ENCODE results near the gene IL1RAPL2.

IL1RAPL2 gene

DNA sequence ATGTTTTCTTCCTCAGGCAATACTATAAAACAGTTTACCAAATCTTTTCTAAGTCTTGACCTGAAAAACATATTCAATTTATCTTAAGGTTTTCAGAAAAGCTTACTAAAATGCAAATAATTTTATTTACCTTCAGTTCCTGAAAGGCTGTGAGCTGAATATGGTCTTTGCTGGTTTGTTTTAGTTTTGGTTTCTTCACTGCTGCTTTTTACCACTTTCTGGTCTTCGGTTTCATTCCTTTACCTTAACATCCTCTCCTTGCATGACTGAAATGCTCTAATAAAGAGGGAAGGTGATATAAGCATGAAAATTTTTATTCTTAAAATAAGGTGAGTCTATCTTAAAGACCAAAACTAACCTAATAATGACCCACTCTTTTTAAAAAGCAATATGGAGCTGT is 1159.2 kb downstream of the IL1RAPL2 start:
- Histone ChIP-seq H3K9me3 (ENCODE audit: control insufficient read depth, insufficient read depth, low read length) (no peaks in the 10 kb centered on the region), H3K9ac (ENCODE audit: low read depth, low read length) (no peak overlapping the region), H3K4me1 (ENCODE audit: insufficient read depth, low read length) (no peaks in the 10 kb centered on the region), H3K36me3 (ENCODE audit: insufficient read depth, low read length) (no peaks in the 10 kb centered on the region)

DNA sequence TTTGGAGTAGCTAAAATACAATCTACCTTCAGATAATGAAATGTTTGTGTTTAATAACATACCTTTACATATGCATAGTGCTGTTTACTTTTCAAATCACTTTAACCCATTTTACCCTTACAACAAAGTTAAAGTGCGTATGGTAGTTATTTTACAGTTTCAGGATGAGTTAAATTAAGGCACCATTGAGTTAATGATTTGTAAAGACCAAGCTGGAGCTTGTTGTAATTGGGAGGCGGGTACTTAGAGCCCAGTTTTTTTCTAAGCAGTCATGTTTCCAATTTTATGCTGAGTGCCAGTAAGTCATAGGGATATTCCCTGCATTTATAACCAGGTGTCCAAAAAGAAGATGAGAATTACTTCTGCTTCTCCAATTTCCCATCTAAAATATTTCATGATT is 1172.2 kb downstream of the IL1RAPL2 start:
- Histone ChIP-seq H3K9ac (ENCODE audit: low read depth, low read length) (no peak overlapping the region), H3K4me1 (ENCODE audit: insufficient read depth, low read length) (no peaks in the 10 kb centered on the region), H3K36me3 (ENCODE audit: insufficient read depth, low read length) (no peaks in the 10 kb centered on the region), H3K9me3 (ENCODE audit: control insufficient read depth, insufficient read depth, low read length) (no peaks in the 10 kb centered on the region)

DNA sequence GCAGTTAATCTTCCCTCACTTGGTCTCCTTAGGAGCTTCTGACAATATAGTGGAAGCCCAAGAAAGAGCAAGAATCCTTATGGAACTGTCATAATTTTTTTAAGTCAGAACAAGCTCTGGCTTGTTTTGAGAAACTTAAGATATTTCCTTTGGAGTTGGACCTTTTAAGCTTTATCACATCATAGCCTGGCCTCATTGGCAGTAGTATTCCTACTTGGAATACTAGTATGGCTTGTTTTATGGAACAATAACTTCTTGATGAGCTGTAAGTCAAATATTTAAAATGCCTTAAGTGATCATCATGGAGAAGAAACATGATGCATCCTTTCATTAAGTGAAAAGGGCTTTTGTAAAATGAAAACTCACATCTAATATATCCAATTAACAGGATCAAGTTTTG is 1178.3 kb downstream of the IL1RAPL2 start:
- Histone ChIP-seq H3K36me3 (ENCODE audit: insufficient read depth, low read length) (no peaks in the 10 kb centered on the region), H3K9me3 (ENCODE audit: control insufficient read depth, insufficient read depth, low read length) (no peaks in the 10 kb centered on the region), H3K4me1 (ENCODE audit: insufficient read depth, low read length) (peaks cover 9% of the 10 kb centered on the region; the same call in 1 of the 2 replicates), H3K9ac (ENCODE audit: low read depth, low read length) (no peak overlapping the region)

DNA sequence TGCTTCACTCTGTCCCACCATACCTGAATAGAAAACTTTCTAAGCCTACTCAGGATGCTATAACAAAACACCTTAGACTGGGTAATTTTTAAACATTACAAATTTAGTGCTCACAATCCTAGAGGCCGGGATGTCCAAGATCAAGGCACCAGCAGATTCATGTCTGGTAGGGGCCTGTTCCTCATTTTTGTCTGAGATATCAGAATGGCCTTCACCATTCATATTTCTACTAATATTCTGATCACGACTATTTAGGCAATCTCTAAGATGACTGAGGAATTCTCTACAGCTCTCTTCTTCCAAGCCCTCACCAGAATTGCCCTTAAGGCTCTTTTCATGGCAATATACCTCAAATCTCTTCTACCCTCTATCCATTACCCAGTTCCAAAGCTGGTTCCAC is 1178.9 kb downstream of the IL1RAPL2 start:
- Histone ChIP-seq H3K4me1 (ENCODE audit: insufficient read depth, low read length) (peaks cover 9% of the 10 kb centered on the region; the same call in 1 of the 2 replicates), H3K9me3 (ENCODE audit: control insufficient read depth, insufficient read depth, low read length) (no peaks in the 10 kb centered on the region), H3K9ac (ENCODE audit: low read depth, low read length) (no peak overlapping the region), H3K36me3 (ENCODE audit: insufficient read depth, low read length) (no peaks in the 10 kb centered on the region)

DNA sequence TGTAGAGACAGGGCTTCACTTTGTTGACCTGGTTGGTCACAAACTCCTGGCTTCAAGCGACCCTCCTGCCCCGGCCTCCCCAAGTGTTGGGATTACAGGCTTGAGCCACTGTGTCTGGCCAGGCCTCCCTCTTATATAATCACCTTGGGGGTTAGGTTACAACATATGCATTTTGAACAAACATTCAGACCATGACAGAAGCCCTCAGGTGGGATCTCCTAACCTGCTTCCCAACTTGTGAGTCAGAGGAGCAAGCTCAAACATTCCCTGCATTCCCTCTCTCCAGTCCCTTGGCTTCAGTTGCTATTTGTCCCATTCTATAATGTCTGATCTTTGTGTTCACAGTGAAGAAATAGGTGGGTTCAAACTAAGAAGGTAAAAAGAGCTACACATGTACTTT is 1179.9 kb downstream of the IL1RAPL2 start:
- Histone ChIP-seq H3K4me1 (ENCODE audit: insufficient read depth, low read length) (peaks cover 9% of the 10 kb centered on the region; the same call in 1 of the 2 replicates), H3K36me3 (ENCODE audit: insufficient read depth, low read length) (no peaks in the 10 kb centered on the region), H3K9ac (ENCODE audit: low read depth, low read length) (no peak overlapping the region), H3K9me3 (ENCODE audit: control insufficient read depth, insufficient read depth, low read length) (no peaks in the 10 kb centered on the region)

DNA sequence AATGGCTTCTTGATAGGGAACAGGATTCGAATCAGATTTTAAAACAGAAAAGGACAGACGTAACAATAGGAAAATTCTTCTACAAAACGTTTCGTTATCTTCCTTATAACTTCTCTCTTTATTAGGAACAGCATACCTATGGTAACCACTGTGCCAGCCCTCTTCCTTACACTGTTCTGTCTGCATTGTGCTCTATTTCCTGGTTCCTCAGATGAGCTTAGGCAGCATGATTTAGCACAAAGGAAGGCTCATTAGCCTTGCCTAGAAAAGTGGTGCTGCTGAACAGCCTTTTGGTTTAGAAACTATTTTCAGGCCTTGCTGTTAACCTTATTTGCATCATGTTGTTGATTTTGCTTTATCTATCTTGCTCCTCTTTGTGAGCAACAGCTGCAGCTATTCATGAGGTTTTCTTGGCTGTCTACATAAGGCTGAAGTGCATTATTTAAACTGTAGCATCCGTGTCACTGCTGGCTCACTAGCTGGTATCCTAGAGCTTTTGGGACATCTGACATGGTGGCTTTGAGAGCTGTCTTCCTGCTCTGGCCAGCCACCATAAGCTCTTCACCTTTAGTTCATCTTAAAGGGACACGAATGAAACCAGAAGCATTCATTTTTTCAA is 1186.4 kb downstream of the IL1RAPL2 start:
- no peak overlapping the region for H3K9ac ChIP-seq (ENCODE audit: low read depth, low read length)

DNA sequence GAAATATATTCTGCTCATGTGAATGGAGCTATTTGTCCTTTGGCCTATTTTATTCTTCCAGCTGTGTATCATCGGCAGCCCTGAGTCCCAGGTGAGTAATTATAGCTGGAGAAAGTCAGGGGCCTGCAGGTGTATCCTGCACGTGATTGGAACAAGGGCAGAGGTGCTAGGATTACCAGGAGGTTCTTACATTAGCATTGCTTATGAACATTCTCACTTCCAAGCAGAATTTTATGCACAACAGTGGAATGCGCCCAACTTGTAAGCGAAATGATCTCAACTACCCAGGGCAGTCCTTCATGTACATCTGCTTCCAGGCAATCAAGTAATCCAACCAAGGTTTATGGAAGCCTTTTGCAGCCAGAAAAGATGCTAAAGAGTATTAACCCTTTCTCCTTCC is 1187.4 kb downstream of the IL1RAPL2 start:
- H3K36me3 ChIP-seq (ENCODE audit: insufficient read depth, low read length), result no peaks in the 10 kb centered on the region
- no peak overlapping the region for H3K9ac ChIP-seq (ENCODE audit: low read depth, low read length)
- H3K9me3 ChIP-seq (ENCODE audit: control insufficient read depth, insufficient read depth, low read length), result no peaks in the 10 kb centered on the region
- peaks cover 8% of the 10 kb centered on the region for H3K4me1 ChIP-seq (ENCODE audit: insufficient read depth, low read length)

More for the DNA sequence above, 1186.4 kb downstream of the IL1RAPL2 start:
- H3K4me1 ChIP-seq (ENCODE audit: insufficient read depth, low read length), result peaks cover 8% of the 10 kb centered on the region
- H3K9me3 ChIP-seq (ENCODE audit: control insufficient read depth, insufficient read depth, low read length), result no peaks in the 10 kb centered on the region
- no peaks in the 10 kb centered on the region for H3K36me3 ChIP-seq (ENCODE audit: insufficient read depth, low read length)

DNA sequence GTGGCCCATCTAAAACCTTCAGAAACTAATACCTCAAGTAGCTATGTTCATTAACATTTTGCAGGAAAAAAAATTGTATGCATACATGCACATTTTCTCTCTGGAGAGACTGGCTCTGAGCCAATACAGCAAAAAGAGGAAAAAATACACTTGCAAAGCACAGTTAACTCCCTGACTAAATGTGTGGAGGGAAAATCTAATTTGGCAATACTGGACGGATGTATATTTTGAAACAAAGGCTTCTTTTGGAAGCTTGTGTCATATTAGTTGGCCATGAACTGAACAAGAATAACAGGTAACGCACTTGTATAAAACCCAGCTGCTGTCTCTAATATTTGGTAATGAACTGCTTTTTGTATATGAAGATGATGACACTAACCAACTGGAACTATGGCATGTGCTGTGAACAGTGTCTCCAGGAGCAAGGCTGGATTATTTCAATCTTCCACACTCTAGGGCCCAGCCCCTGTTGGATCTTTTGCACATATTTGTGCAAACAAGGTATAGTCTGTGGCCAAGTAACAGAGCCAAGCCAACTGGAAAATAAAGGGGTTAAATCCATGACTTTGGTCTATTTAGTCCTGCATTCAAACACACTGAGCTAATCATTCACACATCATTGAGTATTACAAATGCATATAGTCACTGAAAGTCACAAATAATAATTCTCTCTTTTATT is 1188.4 kb downstream of the IL1RAPL2 start:
- Histone ChIP-seq H3K36me3 (ENCODE audit: insufficient read depth, low read length) (no peaks in the 10 kb centered on the region), H3K9me3 (ENCODE audit: control insufficient read depth, insufficient read depth, low read length) (no peaks in the 10 kb centered on the region), H3K4me1 (ENCODE audit: insufficient read depth, low read length) (peaks cover 8% of the 10 kb centered on the region), H3K9ac (ENCODE audit: low read depth, low read length) (no peak overlapping the region)

DNA sequence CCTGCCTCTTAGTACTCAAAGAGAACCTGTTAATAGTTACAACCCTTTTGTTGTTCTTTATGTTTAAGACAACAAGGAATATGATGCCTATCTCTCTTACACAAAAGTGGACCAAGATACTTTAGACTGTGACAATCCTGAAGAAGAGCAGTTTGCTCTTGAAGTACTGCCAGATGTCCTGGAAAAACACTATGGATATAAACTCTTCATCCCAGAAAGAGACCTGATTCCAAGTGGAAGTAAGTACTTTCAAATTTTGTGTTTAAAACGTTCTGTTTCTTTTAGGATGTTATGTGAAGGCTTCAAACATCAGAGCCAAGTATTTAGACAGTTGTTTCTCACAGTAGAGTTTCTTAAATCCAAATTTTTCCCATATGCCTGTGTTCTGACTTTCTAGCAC is 1189.1 kb downstream of the IL1RAPL2 start:
- no peak overlapping the region for H3K9ac ChIP-seq (ENCODE audit: low read depth, low read length)
- H3K36me3 ChIP-seq (ENCODE audit: insufficient read depth, low read length), result no peaks in the 10 kb centered on the region
- H3K9me3 ChIP-seq (ENCODE audit: control insufficient read depth, insufficient read depth, low read length), result no peaks in the 10 kb centered on the region
- peaks cover 8% of the 10 kb centered on the region for H3K4me1 ChIP-seq (ENCODE audit: insufficient read depth, low read length)

DNA sequence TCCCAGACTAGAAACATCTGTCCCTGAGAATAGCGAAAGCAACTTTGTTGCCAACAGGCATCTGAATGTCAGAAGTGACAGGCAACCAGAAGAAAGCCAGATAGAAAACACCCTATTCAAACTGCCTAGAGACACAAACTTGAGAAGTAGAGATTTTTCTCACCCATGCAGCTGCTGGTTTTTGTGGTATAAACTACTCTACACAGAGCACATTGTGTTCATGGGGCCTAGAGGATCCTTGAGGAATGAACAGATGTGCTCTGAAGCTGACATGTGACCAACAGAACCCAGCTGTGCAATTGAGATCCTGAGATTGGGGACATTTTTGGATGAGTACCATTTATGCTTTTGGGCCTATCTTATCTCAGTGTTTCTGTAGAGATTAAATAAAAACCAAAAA is 1192.8 kb downstream of the IL1RAPL2 start:
- Histone ChIP-seq H3K9ac (ENCODE audit: low read depth, low read length) (no peak overlapping the region), H3K36me3 (ENCODE audit: insufficient read depth, low read length) (no peaks in the 10 kb centered on the region), H3K4me1 (ENCODE audit: insufficient read depth, low read length) (no peaks in the 10 kb centered on the region), H3K9me3 (ENCODE audit: control insufficient read depth, insufficient read depth, low read length) (no peaks in the 10 kb centered on the region)

DNA sequence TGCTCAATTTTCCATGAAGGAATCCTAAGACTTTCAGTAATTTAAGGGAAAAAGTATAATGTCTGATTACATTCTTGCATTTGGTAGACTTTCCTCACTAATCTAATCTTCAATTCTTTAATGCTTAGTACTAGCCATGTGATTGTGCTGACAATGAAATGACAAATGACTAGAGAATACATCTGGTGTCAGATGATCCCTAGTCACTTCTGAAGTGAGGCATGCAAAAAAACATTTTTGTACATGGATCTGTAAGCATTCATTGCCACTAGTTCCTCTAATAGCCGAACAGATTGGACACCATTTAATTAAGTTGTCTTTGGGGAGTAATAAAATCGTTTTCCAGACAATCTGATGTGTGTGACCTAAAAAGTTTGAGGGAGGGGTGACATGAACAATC is 1193.6 kb downstream of the IL1RAPL2 start:
- Histone ChIP-seq H3K36me3 (ENCODE audit: insufficient read depth, low read length) (no peaks in the 10 kb centered on the region), H3K4me1 (ENCODE audit: insufficient read depth, low read length) (no peaks in the 10 kb centered on the region), H3K9me3 (ENCODE audit: control insufficient read depth, insufficient read depth, low read length) (no peaks in the 10 kb centered on the region), H3K9ac (ENCODE audit: low read depth, low read length) (no peak overlapping the region)

DNA sequence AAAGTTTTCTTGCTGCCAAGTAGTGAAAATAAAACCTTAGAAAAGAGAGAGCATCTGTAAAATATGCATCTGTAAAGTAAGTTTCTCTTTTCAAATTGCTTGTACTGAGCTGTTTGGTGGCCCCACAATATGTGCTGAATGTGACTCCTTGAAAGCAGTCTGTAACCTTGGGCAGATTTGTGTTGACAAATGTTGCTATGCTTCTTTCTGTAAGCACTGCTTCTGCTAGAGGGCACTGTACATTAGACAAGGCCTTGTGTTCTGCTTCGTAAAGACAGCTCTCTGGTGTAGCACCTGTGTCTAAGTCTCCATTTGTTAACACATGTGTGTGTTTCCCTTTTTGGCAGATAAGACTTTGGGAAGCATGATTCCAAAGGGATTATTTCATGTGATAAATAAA is 1199.7 kb downstream of the IL1RAPL2 start:
- Histone ChIP-seq H3K36me3 (ENCODE audit: insufficient read depth, low read length) (no peaks in the 10 kb centered on the region), H3K9me3 (ENCODE audit: control insufficient read depth, insufficient read depth, low read length) (no peaks in the 10 kb centered on the region), H3K9ac (ENCODE audit: low read depth, low read length) (no peak overlapping the region)

DNA sequence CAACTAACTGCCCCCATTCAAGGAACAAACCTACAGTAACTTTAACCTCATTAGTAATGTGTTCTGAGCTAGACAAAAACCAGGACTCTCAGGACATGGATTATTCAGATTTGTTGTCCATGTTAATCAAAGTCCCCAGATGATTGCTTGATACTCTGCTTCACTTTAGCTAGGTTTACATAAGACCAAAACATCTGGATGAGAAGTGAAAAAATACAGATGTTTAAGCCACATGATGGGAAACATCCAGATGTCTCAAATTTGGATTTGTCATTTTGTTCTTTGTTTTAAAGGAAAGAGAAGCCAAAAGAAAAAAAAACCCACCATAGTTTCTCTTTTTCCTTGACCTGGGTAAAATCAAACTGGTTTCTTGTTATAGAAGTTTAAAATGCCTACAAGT is 1207.8 kb downstream of the IL1RAPL2 start:
- Histone ChIP-seq H3K4me1 (ENCODE audit: insufficient read depth, low read length) (no peaks in the 10 kb centered on the region), H3K9ac (ENCODE audit: low read depth, low read length) (no peak overlapping the region), H3K9me3 (ENCODE audit: control insufficient read depth, insufficient read depth, low read length) (no peaks in the 10 kb centered on the region), H3K36me3 (ENCODE audit: insufficient read depth, low read length) (no peaks in the 10 kb centered on the region)

More for the DNA sequence above, 1199.7 kb downstream of the IL1RAPL2 start:
- H3K4me1 ChIP-seq (ENCODE audit: insufficient read depth, low read length), result 0 out of 2 replicates have a peak, but pooled peaks cover 3% of the 10 kb centered on the region

DNA sequence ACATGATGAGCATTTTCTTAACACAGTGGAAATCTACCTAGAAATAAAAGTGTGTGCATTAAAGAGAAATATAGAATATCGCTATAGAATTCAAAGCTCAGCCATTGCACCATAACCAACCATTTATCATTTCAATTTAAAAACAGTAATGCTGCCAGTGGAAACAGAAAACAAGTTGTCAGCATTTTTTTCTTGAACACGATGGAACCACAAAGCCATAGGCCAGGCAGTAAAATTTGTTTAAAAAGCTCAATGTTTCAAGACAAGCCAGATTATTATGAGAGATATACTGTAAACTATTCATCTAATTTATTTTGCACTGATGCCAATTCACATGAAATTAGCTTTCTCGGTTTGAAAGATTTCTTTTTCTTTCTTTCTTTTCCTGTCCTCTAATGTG is 1209.7 kb downstream of the IL1RAPL2 start:
- Histone ChIP-seq H3K9me3 (ENCODE audit: control insufficient read depth, insufficient read depth, low read length) (no peaks in the 10 kb centered on the region), H3K4me1 (ENCODE audit: insufficient read depth, low read length) (no peaks in the 10 kb centered on the region), H3K9ac (ENCODE audit: low read depth, low read length) (no peak overlapping the region), H3K36me3 (ENCODE audit: insufficient read depth, low read length) (no peaks in the 10 kb centered on the region)

DNA sequence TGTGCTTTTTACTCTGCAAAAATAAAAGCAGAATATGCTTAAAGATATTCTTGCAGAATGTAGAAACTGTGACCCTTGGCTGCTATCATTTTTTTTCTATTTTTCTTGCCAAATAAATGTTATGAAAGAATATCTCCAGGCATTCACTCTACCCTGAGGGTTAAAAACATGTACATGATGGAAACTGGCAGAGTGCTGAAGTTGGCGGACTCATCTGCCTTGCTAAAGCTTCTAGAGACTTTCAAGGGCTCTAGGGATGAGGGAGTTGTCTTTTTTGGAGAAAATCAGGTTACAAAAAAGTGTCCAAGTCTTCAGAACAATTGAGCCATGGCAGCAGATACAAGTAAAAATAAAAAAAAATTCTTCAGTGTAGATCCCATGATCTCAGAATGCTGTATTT is 1215.8 kb downstream of the IL1RAPL2 start:
- Histone ChIP-seq H3K4me1 (ENCODE audit: insufficient read depth, low read length) (no peaks in the 10 kb centered on the region), H3K9ac (ENCODE audit: low read depth, low read length) (no peak overlapping the region), H3K9me3 (ENCODE audit: control insufficient read depth, insufficient read depth, low read length) (no peaks in the 10 kb centered on the region; the same call in 1 of the 2 replicates), H3K36me3 (ENCODE audit: insufficient read depth, low read length) (no peaks in the 10 kb centered on the region)

Data from ES-I3 (cell line).